Spinal cord (tissue), 10 donors: Measurements from ENCODE around the gene OTOG. TPM values are rescaled to one million over a fixed set of nuclear protein-coding genes. Genes with fewer than 3 reads are reported as not detected.
A peak's percentile ranks its signal among the peaks of the same experiment; 100 is the strongest.

Experiments
- DNase-seq, 6 donors: peaks; one replicate each; pipeline versions ENCODE4 v3.0.0 to v3.0.0-alpha.2; 2013 to 2015; ENCODE audit warnings: low spot score in 6 of 6, low read depth in 4 of 6
- H3K27ac ChIP-seq: one replicate; pipeline ENCODE4 v1.5.1; 2013; ENCODE audit warnings: low read depth, low read length, control low read depth
- H3K27me3 ChIP-seq: one replicate; pipeline ENCODE4 v1.6.1; 2013; ENCODE audit warnings: low read length; ENCODE audit not compliant: control insufficient read depth, insufficient read depth
- H3K36me3 ChIP-seq: one replicate; pipeline ENCODE4 v1.6.1; 2013; ENCODE audit warnings: low read length; ENCODE audit not compliant: control insufficient read depth, insufficient read depth
- H3K4me1 ChIP-seq: one replicate; pipeline ENCODE4 v1.6.1; 2013; ENCODE audit warnings: low read length; ENCODE audit not compliant: control insufficient read depth, insufficient read depth
- H3K4me3 ChIP-seq: one replicate; pipeline ENCODE4 v1.5.1; 2013; ENCODE audit warnings: low read depth, low read length, control low read depth
- H3K9me3 ChIP-seq: one replicate; pipeline ENCODE4 v1.6.1; 2013; ENCODE audit warnings: low read length; ENCODE audit not compliant: control insufficient read depth, insufficient read depth
- WGBS: methylation state at CpG from one replicate; pipeline ENCODE4 v1.1.5; 2013; ENCODE audit warnings: missing lambda C conversion rate; ENCODE audit not compliant: insufficient coverage; 5-methylcytosine and 5-hydroxymethylcytosine counted together
- polyA plus RNA-seq, 2 donors: library from polyadenylated mRNA; unstranded; fragments of 120-200 nt; gene quantifications; one replicate each; pipeline ENCODE4 v1.2.1, GENCODE V29; 2013; ENCODE audit not compliant: insufficient read length in 2 of 2
- total RNA-seq, 2 donors: library from RNA; depleted of rRNA in 1 of 2; stranded (reverse); fragments of 120-200 nt in 1 of 2; fragments of >200 nt in 1 of 2; gene quantifications; one replicate each; pipeline versions ENCODE4 v1.2.3 to v1.2.4, GENCODE V29; 2013 to 2014
- donor health status: healthy.

The OTOG gene
- total and polyA plus RNA-seq, 4 donors: under 0.01 to 1.3 (median 0.23) TPM; not detected in 1

- DNase-seq: peak in 2 of 6 donors; percentile 7 to 9
- Histone ChIP-seq H3K9me3 (peaks cover 3% of the 10 kb centered on the region), H3K27ac (no peak overlapping the region), H3K27me3 (peaks cover 7% of the 10 kb centered on the region), H3K4me1 (peaks cover 4% of the 10 kb centered on the region), H3K36me3 (no peaks in the 10 kb centered on the region), H3K4me3 (no peak overlapping the region)
- 26% methylated on average over 9 of the region's 12 CpGs for WGBS
Observed at GRCh38 chr11:17650127-17650911, 103.3 kb downstream of the OTOG start.

- Histone ChIP-seq H3K4me3 (no peak overlapping the region), H3K27ac (no peak overlapping the region), H3K4me1 (peaks cover 4% of the 10 kb centered on the region), H3K36me3 (no peaks in the 10 kb centered on the region), H3K27me3 (peaks cover 7% of the 10 kb centered on the region), H3K9me3 (peaks cover 7% of the 10 kb centered on the region)
- 79% methylated on average over 6 of the region's 6 CpGs for WGBS
- no peak for DNase-seq
Observed at GRCh38 chr11:17651061-17651460, 104.0 kb downstream of the OTOG start.

GRCh38 chr11:17651681-17652080, 104.6 kb downstream of the OTOG start:
- DNase-seq: no peak
- H3K9me3 ChIP-seq: peaks cover 7% of the 10 kb centered on the region
- no peak overlapping the region for H3K4me3 ChIP-seq
- no peaks in the 10 kb centered on the region for H3K36me3 ChIP-seq
- WGBS: 80% methylated on average over 2 of the region's 5 CpGs
- H3K27me3 ChIP-seq: peaks cover 7% of the 10 kb centered on the region
- H3K27ac ChIP-seq: no peak overlapping the region
- H3K4me1 ChIP-seq: peaks cover 4% of the 10 kb centered on the region

- Histone ChIP-seq H3K4me1 (peaks cover 4% of the 10 kb centered on the region), H3K36me3 (no peaks in the 10 kb centered on the region), H3K9me3 (peaks cover 7% of the 10 kb centered on the region), H3K27ac (no peak overlapping the region), H3K4me3 (no peak overlapping the region), H3K27me3 (peaks cover 7% of the 10 kb centered on the region)
- WGBS: 63% methylated on average over 2 of the region's 2 CpGs
- no peak for DNase-seq
Observed at GRCh38 chr11:17652556-17652955, 105.5 kb downstream of the OTOG start.

- Histone ChIP-seq H3K27ac (no peak overlapping the region), H3K27me3 (peaks cover 7% of the 10 kb centered on the region), H3K36me3 (no peaks in the 10 kb centered on the region), H3K4me3 (no peak overlapping the region), H3K4me1 (peaks cover 4% of the 10 kb centered on the region), H3K9me3 (peaks cover 7% of the 10 kb centered on the region)
- DNase-seq: no peak
- 24% methylated on average over 8 of the region's 10 CpGs for WGBS
Observed at GRCh38 chr11:17653611-17654010, 106.6 kb downstream of the OTOG start.

- Histone ChIP-seq H3K27me3 (peaks cover 4% of the 10 kb centered on the region), H3K4me1 (peaks cover under 1% of the 10 kb centered on the region), H3K9me3 (peaks cover 7% of the 10 kb centered on the region), H3K36me3 (no peaks in the 10 kb centered on the region), H3K4me3 (no peak overlapping the region), H3K27ac (no peak overlapping the region)
- no CpG with 5 or more reads among the region's 2 CpGs for WGBS
- DNase-seq: no peak
Observed at GRCh38 chr11:17655682-17656081, 108.6 kb downstream of the OTOG start.

- H3K27me3 ChIP-seq: no peaks in the 10 kb centered on the region
- peaks cover 7% of the 10 kb centered on the region for H3K9me3 ChIP-seq
- H3K27ac ChIP-seq: no peak overlapping the region
- no peak for DNase-seq
- no peaks in the 10 kb centered on the region for H3K4me1 ChIP-seq
- no peak overlapping the region for H3K4me3 ChIP-seq
- no peaks in the 10 kb centered on the region for H3K36me3 ChIP-seq
Observed at GRCh38 chr11:17658211-17658610, 111.2 kb downstream of the OTOG start.

- Histone ChIP-seq H3K4me3 (no peak overlapping the region), H3K27ac (no peak overlapping the region), H3K27me3 (peaks cover 4% of the 10 kb centered on the region), H3K36me3 (no peaks in the 10 kb centered on the region), H3K9me3 (no peaks in the 10 kb centered on the region), H3K4me1 (no peaks in the 10 kb centered on the region)
- DNase-seq: no peak
Observed at GRCh38 chr11:17668166-17668565, 121.1 kb downstream of the OTOG start.

- WGBS: 88% methylated on average over 7 of the region's 7 CpGs
- DNase-seq: no peak
- no peak overlapping the region for H3K4me3 ChIP-seq
Observed at GRCh38 chr11:17672469-17672868, 125.4 kb downstream of the OTOG start.

GRCh38 chr11:17673951-17674350, 126.9 kb downstream of the OTOG start:
- H3K27ac ChIP-seq: no peak overlapping the region
- WGBS: 100% methylated on average over 1 of the region's 1 CpG
- no peak overlapping the region for H3K4me3 ChIP-seq
- H3K4me1 ChIP-seq: no peaks in the 10 kb centered on the region
- peaks cover 3% of the 10 kb centered on the region for H3K9me3 ChIP-seq
- no peak for DNase-seq
- peaks cover 4% of the 10 kb centered on the region for H3K27me3 ChIP-seq
- H3K36me3 ChIP-seq: no peaks in the 10 kb centered on the region

More at GRCh38 chr11:17672469-17672868, 125.4 kb downstream of the OTOG start:
- H3K4me1 ChIP-seq: no peaks in the 10 kb centered on the region
- peaks cover 4% of the 10 kb centered on the region for H3K27me3 ChIP-seq
- peaks cover 3% of the 10 kb centered on the region for H3K9me3 ChIP-seq
- H3K36me3 ChIP-seq: no peaks in the 10 kb centered on the region
- H3K27ac ChIP-seq: no peak overlapping the region
